ENCODE results near the gene CLTA. TPM values are rescaled to one million over a fixed set of nuclear protein-coding genes. Genes with fewer than 3 reads are reported as not detected.

The CLTA gene
- total RNA-seq, 2 donors from 2014 or later, result 210 to 259 TPM

GRCh38 chr9:36207546-36208012, 16.9 kb downstream of the CLTA start:
- WGBS, result 16% methylated on average over 1 of the region's 1 CpG
- Histone ChIP-seq H3K9me3 (no peaks in the 10 kb centered on the region), H3K4me1 (replicated peaks) (no peaks in the 10 kb centered on the region), H3K27me3 (replicated peaks; ENCODE audit: insufficient read depth) (no peaks in the 10 kb centered on the region), H3K36me3 (peaks cover 9 to 11% of the 10 kb centered on the region in 2 donors), H3K4me3 (no peak overlapping the region), H3K27ac (no peak overlapping the region)
- no peak for DNase-seq (ENCODE audit: low spot score)
- no peak for TF ChIP-seq POLR2A (IDR thresholded peaks at IDR 0.05)
- TF ChIP-seq CTCF (IDR thresholded peaks at IDR 0.05), result no peak
- TF ChIP-seq POLR2AphosphoS5 (IDR thresholded peaks at IDR 0.05), result no peak
- intact Hi-C loops (cut with DNase I), result no loop called here

DNA sequence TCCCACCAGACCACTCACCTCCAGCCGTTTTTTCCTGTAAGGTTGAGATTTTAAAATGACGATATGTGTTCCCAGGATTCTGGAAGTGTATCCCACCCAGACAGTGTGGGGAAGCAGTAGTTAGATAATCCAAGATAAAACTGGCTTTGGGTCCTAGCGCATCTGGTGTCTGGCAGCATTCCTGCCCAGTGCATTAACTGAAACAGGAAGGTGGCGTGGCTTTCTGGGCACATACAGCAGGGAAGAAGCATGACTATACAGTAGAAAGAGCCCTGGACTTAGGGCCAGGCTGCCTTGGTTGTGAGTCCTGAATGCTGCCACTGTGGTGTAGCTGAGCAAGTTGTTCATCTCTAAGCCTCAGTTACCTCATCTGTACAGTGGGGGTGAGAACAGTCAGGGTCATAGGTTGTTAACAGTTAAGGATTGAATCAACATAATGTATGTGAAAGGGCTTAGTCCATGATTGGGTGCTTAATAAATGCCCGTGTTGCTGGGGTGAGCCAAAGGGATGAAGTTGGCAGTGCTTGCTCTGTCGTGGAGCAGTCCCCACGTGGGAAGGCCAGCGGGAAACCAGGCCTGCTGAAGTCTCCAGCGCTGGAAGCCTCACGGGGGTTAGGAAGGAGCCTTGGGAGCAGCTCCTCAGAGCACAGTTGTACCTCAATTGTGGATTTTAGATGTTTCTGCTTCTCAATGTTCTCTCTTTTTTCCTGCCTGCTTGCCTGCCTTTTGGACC, 18.0 kb downstream of the CLTA start:
- no peak overlapping the region for H3K27ac ChIP-seq
- H3K4me3 ChIP-seq, result no peak overlapping the region

GRCh38 chr9:36210722-36211121, 20.0 kb downstream of the CLTA start:
- Histone ChIP-seq H3K4me1 (replicated peaks) (no peaks in the 10 kb centered on the region), H3K27me3 (replicated peaks; ENCODE audit: insufficient read depth) (no peaks in the 10 kb centered on the region), H3K9me3 (no peaks in the 10 kb centered on the region), H3K27ac (no peak overlapping the region), H3K36me3 (peaks cover 0 to 9% of the 10 kb centered on the region in 2 donors), H3K4me3 (no peak overlapping the region)
- DNase-seq (ENCODE audit: low spot score), result no peak
- WGBS, result 81% methylated on average over 8 of the region's 8 CpGs
- intact Hi-C loops (cut with DNase I), result no loop called here
- TF ChIP-seq POLR2AphosphoS5 (IDR thresholded peaks at IDR 0.05) (no peak), CTCF (IDR thresholded peaks at IDR 0.05) (no peak), POLR2A (IDR thresholded peaks at IDR 0.05) (no peak)

More for the DNA sequence above, 18.0 kb downstream of the CLTA start:
- no peak for DNase-seq (ENCODE audit: low spot score)
- Histone ChIP-seq H3K4me1 (replicated peaks) (no peaks in the 10 kb centered on the region), H3K36me3 (peaks cover 8 to 9% of the 10 kb centered on the region in 2 donors), H3K9me3 (no peaks in the 10 kb centered on the region), H3K27me3 (replicated peaks; ENCODE audit: insufficient read depth) (no peaks in the 10 kb centered on the region)
- TF ChIP-seq POLR2AphosphoS5 (IDR thresholded peaks at IDR 0.05), result no peak
- TF ChIP-seq POLR2A (IDR thresholded peaks at IDR 0.05), result no peak
- no peak for TF ChIP-seq CTCF (IDR thresholded peaks at IDR 0.05)
- intact Hi-C loops (cut with DNase I), result no loop called here
- 78% methylated on average over 10 of the region's 10 CpGs for WGBS

GRCh38 chr9:36211510-36211909, 20.8 kb downstream of the CLTA start:
- DNase-seq (ENCODE audit: low spot score), result no peak
- Histone ChIP-seq H3K36me3 (peaks cover 0 to 9% of the 10 kb centered on the region in 2 donors), H3K4me3 (no peak overlapping the region), H3K4me1 (replicated peaks) (no peaks in the 10 kb centered on the region), H3K27ac (no peak overlapping the region), H3K9me3 (no peaks in the 10 kb centered on the region), H3K27me3 (replicated peaks; ENCODE audit: insufficient read depth) (no peaks in the 10 kb centered on the region)
- 79% methylated on average over 7 of the region's 7 CpGs for WGBS
- intact Hi-C loops (cut with DNase I), result no loop called here
- no peak for TF ChIP-seq POLR2A (IDR thresholded peaks at IDR 0.05)

- no peak for TF ChIP-seq POLR2AphosphoS5 (IDR thresholded peaks at IDR 0.05)
- no peak for TF ChIP-seq POLR2A (IDR thresholded peaks at IDR 0.05)
- no peak for TF ChIP-seq CTCF (IDR thresholded peaks at IDR 0.05)
- intact Hi-C loops (cut with DNase I), result no loop called here
- Histone ChIP-seq H3K36me3 (peaks cover 0 to 9% of the 10 kb centered on the region in 2 donors), H3K27ac (no peak overlapping the region), H3K27me3 (replicated peaks; ENCODE audit: insufficient read depth) (no peaks in the 10 kb centered on the region), H3K4me1 (replicated peaks) (no peaks in the 10 kb centered on the region), H3K9me3 (no peaks in the 10 kb centered on the region), H3K4me3 (no peak overlapping the region)
- WGBS, result 88% methylated on average over 4 of the region's 4 CpGs
- no peak for DNase-seq (ENCODE audit: low spot score)
Observed at GRCh38 chr9:36213387-36213786, 22.7 kb downstream of the CLTA start.

All from prostate gland (tissue), 2 donors.